Thymus (tissue), 11 donors: ENCODE results near the gene GAPVD1. TPM values are rescaled to one million over a fixed set of nuclear protein-coding genes. Genes with fewer than 3 reads are reported as not detected.
"Not testable (repeated sequence)": the region's sequence is repeated elsewhere in the genome, so short reads cannot be mapped to it uniquely, and the experiment has no call there.

Experiments
- DNase-seq, 9 donors: peaks; one replicate each; pipeline ENCODE4 v3.0.0-alpha.2; 2013; ENCODE audit warnings: low spot score in 9 of 9, low read depth in 6 of 9, missing footprints in 1 of 9
- H3K27ac ChIP-seq, 2 donors: one replicate each; pipeline ENCODE4 v1.5.1; 2013; ENCODE audit warnings: control low read depth in 1 of 2, low read depth in 1 of 2, low read length in 1 of 2, mild to moderate bottlenecking in 1 of 2, moderate library complexity in 1 of 2
- H3K27me3 ChIP-seq, 2 donors: one replicate each; pipeline ENCODE4 v1.5.1; 2013; ENCODE audit warnings: low read length in 1 of 2; ENCODE audit not compliant: control insufficient read depth in 2 of 2, insufficient read depth in 1 of 2
- H3K36me3 ChIP-seq, 2 donors: one replicate each; pipeline ENCODE4 v1.5.1; 2013; ENCODE audit warnings: low read length in 1 of 2, mild to moderate bottlenecking in 1 of 2, moderate library complexity in 1 of 2; ENCODE audit not compliant: control insufficient read depth in 2 of 2, insufficient read depth in 2 of 2
- H3K4me1 ChIP-seq, 2 donors: one replicate each; pipeline ENCODE4 v1.5.1; 2013; ENCODE audit warnings: low read length in 2 of 2; ENCODE audit not compliant: control insufficient read depth in 2 of 2, insufficient read depth in 2 of 2
- H3K4me3 ChIP-seq, 2 donors: one replicate each; pipeline ENCODE4 v1.5.1; 2013; ENCODE audit warnings: low read length in 2 of 2, control low read depth in 1 of 2, mild to moderate bottlenecking in 1 of 2
- H3K9me3 ChIP-seq, 2 donors: one replicate each; pipeline ENCODE4 v1.5.1; 2013; ENCODE audit warnings: low read length in 1 of 2, mild to moderate bottlenecking in 1 of 2; ENCODE audit not compliant: control insufficient read depth in 2 of 2, insufficient read depth in 1 of 2
- WGBS: extraction: QIAGEN DNeasy Blood & Tissue Kit; methylation state at CpG from one replicate; pipeline ENCODE4 v1.1.7; 2013; 5-methylcytosine and 5-hydroxymethylcytosine counted together
- polyA plus RNA-seq: library from polyadenylated mRNA; stranded (reverse); fragments of 200-250 nt; gene quantifications from one replicate; pipeline ENCODE4 v1.2.3, GENCODE V29; 2013
- total RNA-seq: library from RNA; stranded (reverse); fragments of 120-200 nt; gene quantifications from one replicate; pipeline ENCODE4 v1.2.4, GENCODE V29; 2013
- donor health status: healthy.

GAPVD1 gene
- total and polyA plus RNA-seq, 2 donors = 12.9 to 23.0 TPM

- not testable (repeated sequence) for H3K36me3 ChIP-seq, H3K27ac ChIP-seq, DNase-seq, H3K27me3 ChIP-seq, H3K9me3 ChIP-seq, H3K4me1 ChIP-seq, H3K4me3 ChIP-seq
- 97% methylated on average over 8 of the region's 8 CpGs for WGBS
Measured at GRCh38 chr9:125400232-125400631, 138.6 kb downstream of the GAPVD1 start.

DNA sequence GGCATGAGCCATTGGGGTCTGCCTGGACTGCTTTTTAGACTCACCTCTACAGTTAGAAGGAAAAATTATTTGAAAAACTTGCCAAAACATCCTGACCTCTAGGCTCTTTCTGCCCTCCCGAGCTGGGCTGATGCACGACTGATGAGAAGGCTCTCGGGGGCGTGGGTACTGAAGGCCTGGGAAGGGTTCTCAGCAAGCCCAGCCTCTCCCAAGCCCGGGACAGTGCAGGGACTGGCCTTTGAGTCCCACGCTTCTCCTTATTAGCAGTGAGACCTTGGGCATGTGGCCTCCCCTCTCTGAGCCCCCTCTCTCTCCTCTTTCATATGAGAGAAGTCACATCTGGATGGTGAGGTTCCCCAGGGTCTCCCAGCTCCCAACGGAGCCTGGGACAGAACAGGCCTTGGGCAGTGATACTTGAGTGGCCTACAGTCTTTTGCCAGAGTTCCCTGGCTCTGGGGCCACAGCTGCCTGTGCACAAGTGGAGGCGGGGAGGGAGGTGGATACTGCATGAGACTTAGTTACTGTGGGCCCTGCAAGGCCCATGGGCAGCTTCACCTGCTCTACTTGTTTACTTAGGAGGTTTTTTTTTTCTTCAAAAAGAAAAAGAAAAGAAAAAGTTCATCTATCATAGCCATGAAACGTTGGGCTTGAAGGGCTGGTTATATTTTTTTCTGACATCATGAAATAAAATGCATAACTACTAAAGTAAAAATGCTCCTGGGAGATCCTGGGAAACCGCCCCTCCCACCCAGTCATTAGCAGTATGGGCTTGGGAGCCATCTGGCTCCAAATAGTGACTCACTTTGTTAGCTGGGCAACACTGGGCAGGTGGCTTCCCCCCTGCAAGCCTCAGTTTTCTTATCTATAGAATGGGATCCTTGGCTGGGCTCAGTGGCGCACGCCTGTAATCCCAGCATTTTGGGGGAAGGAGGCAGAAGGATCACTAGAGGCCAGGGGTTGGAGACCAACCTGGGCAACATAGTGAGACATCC lies 139.4 kb downstream of the GAPVD1 start:
- no peaks in the 10 kb centered on the region for H3K36me3 ChIP-seq

DNA sequence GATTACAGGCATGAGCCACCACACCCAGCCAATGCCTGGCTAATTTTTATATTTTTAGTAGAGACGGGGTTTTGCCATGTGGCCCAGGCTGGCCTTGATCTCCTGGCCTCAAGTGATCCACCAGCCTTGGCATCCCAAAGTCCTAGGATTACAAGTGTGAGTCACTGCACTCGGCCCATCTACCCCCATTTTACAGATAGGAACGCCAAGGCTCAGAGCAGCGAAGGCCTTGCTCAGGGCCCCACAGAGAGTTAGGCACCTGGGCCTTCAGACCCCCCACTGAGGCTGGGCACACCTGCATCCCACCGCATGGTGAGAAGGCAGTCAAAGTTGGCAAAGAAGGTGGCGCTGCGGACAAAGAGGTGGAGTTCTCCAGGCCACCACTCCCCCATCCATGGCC lies 143.1 kb downstream of the GAPVD1 start:
- Histone ChIP-seq H3K4me1 (peaks cover 3 to 9% of the 10 kb centered on the region in 2 donors), H3K9me3 (no peaks in the 10 kb centered on the region), H3K36me3 (no peaks in the 10 kb centered on the region), H3K4me3 (no peak overlapping the region), H3K27ac (no peak overlapping the region), H3K27me3 (peaks cover 6 to 34% of the 10 kb centered on the region in 2 donors)
- no peak for DNase-seq
- WGBS = 96% methylated on average over 7 of the region's 7 CpGs

More for the DNA sequence above, 139.4 kb downstream of the GAPVD1 start:
- Histone ChIP-seq H3K27me3 (no peaks in the 10 kb centered on the region), H3K9me3 (no peaks in the 10 kb centered on the region), H3K4me3 (no peak overlapping the region), H3K27ac (no peak overlapping the region), H3K4me1 (peaks cover 0 to 2% of the 10 kb centered on the region in 2 donors)
- DNase-seq = no peak
- WGBS = 94% methylated on average over 12 of the region's 12 CpGs

GRCh38 chr9:125405938-125406809 lies 144.5 kb downstream of the GAPVD1 start:
- H3K9me3 ChIP-seq = no peaks in the 10 kb centered on the region
- DNase-seq = no peak
- peaks cover 3 to 9% of the 10 kb centered on the region in 2 donors for H3K4me1 ChIP-seq
- H3K27me3 ChIP-seq = peaks cover 6 to 43% of the 10 kb centered on the region in 2 donors
- H3K27ac ChIP-seq = no peak overlapping the region
- H3K4me3 ChIP-seq = no peak overlapping the region
- 98% methylated on average over 15 of the region's 15 CpGs for WGBS
- no peaks in the 10 kb centered on the region for H3K36me3 ChIP-seq

DNA sequence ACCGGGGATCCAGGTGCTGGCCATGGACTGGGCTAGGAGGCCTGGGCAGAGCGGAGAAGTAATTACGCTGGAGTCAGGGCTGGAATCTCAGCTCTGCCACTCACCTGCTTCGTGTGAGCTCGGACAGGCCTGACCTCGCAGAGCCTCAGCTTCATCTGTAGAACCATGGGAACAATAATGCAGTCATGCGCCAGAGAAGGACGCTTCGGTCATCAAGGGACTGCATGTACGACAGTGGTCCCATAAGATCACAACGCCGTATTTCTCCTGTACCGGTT lies 145.1 kb downstream of the GAPVD1 start:
- Histone ChIP-seq H3K4me3 (no peak overlapping the region), H3K9me3 (no peaks in the 10 kb centered on the region), H3K27me3 (peaks cover 6 to 43% of the 10 kb centered on the region in 2 donors), H3K36me3 (no peaks in the 10 kb centered on the region), H3K27ac (no peak overlapping the region), H3K4me1 (peaks cover 3 to 9% of the 10 kb centered on the region in 2 donors)
- WGBS = 98% methylated on average over 13 of the region's 13 CpGs
- no peak for DNase-seq

- Histone ChIP-seq H3K9me3 (no peaks in the 10 kb centered on the region), H3K4me1 (peaks cover 3 to 9% of the 10 kb centered on the region in 2 donors), H3K4me3 (peak overlapping the region; percentile 27 to 41), H3K36me3 (no peaks in the 10 kb centered on the region), H3K27ac (no peak overlapping the region), H3K27me3 (peaks cover 6 to 43% of the 10 kb centered on the region in 2 donors)
- peak in 1 of 9 donors; percentile 2 for DNase-seq
- WGBS = 41% methylated on average over 17 of the region's 17 CpGs
Measured at GRCh38 chr9:125407432-125407973, 145.9 kb downstream of the GAPVD1 start.

DNA sequence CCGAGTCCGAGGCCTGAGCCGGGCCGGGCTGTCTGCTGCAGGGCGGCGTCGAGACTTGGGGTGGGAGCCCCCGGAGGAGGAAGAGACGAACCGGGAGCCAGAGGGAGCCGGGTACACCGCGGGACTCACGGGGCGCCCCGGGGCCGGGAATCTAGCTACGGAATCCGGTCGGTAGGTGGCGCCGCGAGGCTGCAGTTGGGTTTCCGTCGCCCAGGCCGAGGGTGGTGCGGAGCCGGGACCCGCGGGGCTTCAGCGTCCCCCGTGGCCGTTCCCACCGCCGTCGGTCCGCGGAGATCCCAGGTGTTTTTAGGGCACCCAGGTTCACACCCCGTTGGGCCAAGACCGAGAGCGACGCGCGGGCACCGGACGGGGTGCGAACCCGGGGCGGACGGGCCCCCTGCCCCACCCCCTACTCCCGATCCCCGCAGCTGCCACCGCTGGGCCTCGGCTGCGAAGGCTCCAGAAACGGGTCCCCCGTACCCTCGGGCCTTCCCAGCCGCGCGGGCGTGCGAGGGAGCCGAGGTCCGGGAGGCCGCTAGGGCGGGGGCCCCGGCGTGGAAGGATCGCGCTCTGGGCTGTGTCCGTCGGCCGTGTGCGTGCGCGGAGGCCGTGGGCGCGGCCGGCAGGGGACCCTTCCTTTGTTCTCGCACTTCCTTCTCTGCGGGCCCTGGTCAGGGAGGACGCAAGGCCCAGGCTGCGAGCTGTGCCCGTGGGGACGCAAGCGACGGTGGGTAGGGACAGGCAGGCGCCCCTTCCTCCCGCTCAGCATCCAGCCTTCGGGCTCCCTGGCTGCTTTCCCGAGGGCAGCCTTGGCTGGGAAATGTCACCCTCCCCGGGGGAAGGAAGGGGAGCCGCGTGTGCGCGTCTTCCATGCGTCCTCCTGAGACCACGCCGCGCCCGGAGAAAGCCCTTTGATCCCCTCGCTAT lies 146.6 kb downstream of the GAPVD1 start:
- 5% methylated on average over 104 of the region's 104 CpGs for WGBS
- no peaks in the 10 kb centered on the region for H3K36me3 ChIP-seq
- no peak overlapping the region for H3K27ac ChIP-seq
- peak; percentile 24 to 77 (median 53) for DNase-seq
- H3K27me3 ChIP-seq = peaks cover 6 to 43% of the 10 kb centered on the region in 2 donors
- H3K4me1 ChIP-seq = peaks cover 3 to 9% of the 10 kb centered on the region in 2 donors
- H3K9me3 ChIP-seq = no peaks in the 10 kb centered on the region
- H3K4me3 ChIP-seq = peak overlapping the region; percentile 27 to 41

DNA sequence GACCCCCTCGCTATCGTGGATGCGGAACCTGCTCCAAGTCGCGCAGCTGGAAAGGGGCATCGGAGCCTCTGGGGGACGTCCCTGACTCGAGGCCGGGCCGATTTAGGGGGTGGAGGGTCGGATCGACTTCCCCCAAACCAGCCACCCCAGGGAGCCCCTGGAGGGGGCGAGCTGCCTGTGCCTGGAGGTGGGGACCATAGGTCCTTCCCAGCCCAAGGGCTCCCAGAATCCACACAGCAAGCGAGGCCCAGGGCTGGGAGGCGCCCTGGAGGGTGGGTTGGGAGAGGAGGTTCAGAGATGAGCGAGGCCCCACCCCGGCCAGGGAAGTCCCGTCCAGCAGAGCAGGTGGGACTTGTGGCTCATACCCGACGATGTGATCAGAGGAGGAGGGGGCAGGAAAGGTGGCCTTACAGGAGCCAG lies 147.6 kb downstream of the GAPVD1 start:
- Histone ChIP-seq H3K4me1 (peaks cover 3 to 9% of the 10 kb centered on the region in 2 donors), H3K27me3 (peaks cover 6 to 43% of the 10 kb centered on the region in 2 donors), H3K36me3 (no peaks in the 10 kb centered on the region), H3K9me3 (no peaks in the 10 kb centered on the region), H3K27ac (no peak overlapping the region), H3K4me3 (no peak overlapping the region)
- DNase-seq = no peak
- 73% methylated on average over 20 of the region's 20 CpGs for WGBS
